HT-29 (cell line): Measurements from ENCODE around the gene CDH20. TPM values are rescaled to one million over a fixed set of nuclear protein-coding genes. Genes with fewer than 3 reads are reported as not detected.
"Not testable (repeated sequence)": the region's sequence is repeated elsewhere in the genome, so short reads cannot be mapped to it uniquely, and the experiment has no call there.

Experiments used
- DNase-seq: peaks from one replicate; pipeline ENCODE4 v3.0.0-alpha.2; 2015; ENCODE audit warnings: low spot score
- total RNA-seq: library from RNA; depleted of rRNA; stranded (reverse); fragments of >200 nt; shearing (Covaris generic); gene quantifications from 2 replicates; pipeline ENCODE4 v1.2.3, GENCODE V29; 2014

The CDH20 gene
- total RNA-seq, 1 experiment from 2014 or later: not detected

GRCh38 chr18:61348230-61348629 is 15.0 kb downstream of the CDH20 start:
- no peak for DNase-seq

DNA sequence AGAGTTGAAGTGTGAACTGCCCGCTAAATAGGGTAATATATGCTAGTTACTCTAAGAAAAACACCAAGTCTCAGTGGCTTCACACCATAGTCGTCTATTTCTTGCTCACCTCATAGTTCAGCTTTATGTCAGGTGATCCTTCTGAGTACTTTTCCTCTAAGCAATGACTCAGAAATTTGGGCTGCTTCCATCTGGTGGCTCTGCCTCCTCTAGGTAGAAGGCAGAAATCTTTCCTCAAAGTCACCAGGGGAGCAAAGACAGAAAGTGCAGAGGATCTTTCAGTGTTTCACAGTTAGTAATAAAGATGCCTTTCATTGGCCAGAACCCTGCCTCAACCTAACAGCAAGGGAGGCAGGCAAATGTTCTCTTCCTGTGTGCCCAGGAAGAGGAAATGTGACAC is 17.3 kb downstream of the CDH20 start:
- no peak for DNase-seq

DNA sequence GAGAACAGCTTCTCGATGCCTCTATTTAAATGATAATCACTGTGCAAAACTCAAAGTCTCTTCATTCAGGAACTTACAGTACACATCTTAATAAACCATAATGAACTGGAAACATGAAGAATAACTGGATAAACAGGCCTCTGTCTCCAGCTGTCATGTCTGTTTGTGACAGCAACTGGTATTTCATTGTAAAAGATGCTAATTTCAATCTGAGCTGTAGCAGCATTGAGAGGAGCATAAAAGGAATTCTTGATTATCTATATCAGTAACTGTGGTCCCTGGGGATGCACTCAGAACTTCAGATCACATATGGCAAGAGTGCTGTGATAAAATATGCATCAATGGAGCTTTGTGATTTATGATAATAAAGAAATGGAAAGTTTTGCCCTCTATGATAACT is 18.8 kb downstream of the CDH20 start:
- no peak for DNase-seq

- no peak for DNase-seq
These were observed 19.4 kb downstream of the CDH20 start for GRCh38 chr18:61352611-61353010.

DNA sequence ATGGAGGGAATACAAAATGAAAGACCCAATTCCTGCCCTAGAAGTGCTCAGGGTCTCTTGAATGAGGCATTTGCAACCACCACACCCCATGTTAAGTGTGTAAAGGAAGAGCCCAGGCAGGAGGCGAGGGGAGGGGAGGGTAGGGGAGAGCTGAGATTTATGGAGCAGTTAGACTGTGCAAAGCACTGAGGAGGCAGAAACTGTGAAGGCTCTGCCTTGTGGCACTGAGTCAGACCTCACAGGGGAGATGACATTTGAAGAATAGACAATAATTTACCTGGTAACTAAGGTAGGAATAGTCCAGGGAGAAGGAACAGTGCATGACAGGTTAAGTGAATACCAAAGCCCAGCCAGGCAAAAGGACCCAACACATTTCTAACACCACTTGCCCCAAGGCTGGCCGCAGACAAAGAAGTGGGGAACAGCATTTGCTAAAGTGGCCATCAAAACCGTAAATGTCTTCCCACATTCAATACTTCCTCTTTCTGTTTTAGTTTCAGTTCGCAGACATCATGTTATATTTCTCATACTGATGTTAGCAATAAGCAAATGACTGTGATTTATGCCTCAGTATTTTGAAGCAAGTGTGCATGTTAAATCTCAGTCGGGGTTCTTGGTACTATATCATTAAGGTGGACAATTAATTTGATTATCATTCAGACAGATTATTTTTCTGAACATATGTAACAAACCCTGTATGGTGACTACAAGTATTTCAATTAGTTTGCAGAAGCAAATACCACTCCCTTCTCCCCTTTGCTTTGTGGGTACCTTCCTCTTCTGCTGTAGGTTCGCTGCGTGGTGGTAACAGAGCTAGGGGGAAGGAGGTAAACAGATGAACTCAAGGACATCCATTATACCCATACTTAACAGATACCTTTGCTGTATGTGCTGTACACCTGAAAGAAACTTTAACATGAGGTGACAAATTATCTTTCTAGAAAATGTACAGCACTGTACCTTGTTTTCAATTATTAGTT is 27.5 kb downstream of the CDH20 start:
- no peak for DNase-seq

- DNase-seq: no peak
These were observed 29.3 kb downstream of the CDH20 start for GRCh38 chr18:61362511-61362910.

DNA sequence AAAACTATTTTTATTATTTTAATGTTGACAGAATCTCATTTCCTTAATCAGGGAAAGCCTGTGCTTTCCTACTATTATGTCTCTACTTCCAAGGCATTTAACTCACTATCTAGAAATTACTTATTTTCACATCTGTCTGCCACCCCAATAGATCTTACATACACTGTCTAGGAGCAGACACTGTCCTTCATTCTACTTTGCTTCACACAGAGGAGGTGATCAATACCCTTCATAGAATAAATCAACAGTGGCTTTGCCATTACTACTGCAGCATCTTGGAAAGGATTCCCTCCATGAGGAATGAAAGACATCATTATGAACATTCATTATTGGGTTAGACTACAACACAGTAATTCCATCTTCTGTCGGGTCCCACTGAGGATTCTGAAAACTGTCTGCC is 31.7 kb downstream of the CDH20 start:
- no peak for DNase-seq

- no peak for DNase-seq
These were observed 34.8 kb downstream of the CDH20 start for GRCh38 chr18:61368001-61368400.

GRCh38 chr18:61369671-61370070 is 36.4 kb downstream of the CDH20 start:
- not testable (repeated sequence) for DNase-seq

- no peak for DNase-seq
These were observed 37.9 kb downstream of the CDH20 start for GRCh38 chr18:61371111-61371510.

GRCh38 chr18:61379827-61380226 is 46.6 kb downstream of the CDH20 start:
- no peak for DNase-seq

DNA sequence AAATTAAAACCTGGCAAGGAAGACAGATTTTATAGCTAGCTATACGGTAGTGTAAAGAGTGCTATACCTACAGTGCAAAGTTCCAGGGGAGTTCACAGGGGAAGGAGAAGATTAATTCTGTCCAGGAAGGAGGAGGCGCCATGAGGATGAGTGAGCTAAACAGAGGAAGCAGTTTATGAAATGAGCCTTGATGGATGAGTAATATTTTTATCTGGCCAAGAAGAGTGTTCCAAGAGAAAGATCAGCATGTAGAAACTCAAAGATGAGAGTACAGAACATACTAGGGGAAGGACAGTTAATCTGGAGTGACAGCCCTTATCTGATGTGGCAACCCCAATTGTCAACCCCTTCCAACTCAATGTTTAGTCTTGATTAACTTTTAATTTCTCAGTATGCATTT is 54.8 kb downstream of the CDH20 start:
- DNase-seq: no peak

GRCh38 chr18:61394983-61395382 is 61.8 kb downstream of the CDH20 start:
- DNase-seq: no peak

- no peak for DNase-seq
These were observed 64.0 kb downstream of the CDH20 start for GRCh38 chr18:61397222-61397621.

- DNase-seq: no peak
These were observed 65.9 kb downstream of the CDH20 start for GRCh38 chr18:61398961-61399705.

DNA sequence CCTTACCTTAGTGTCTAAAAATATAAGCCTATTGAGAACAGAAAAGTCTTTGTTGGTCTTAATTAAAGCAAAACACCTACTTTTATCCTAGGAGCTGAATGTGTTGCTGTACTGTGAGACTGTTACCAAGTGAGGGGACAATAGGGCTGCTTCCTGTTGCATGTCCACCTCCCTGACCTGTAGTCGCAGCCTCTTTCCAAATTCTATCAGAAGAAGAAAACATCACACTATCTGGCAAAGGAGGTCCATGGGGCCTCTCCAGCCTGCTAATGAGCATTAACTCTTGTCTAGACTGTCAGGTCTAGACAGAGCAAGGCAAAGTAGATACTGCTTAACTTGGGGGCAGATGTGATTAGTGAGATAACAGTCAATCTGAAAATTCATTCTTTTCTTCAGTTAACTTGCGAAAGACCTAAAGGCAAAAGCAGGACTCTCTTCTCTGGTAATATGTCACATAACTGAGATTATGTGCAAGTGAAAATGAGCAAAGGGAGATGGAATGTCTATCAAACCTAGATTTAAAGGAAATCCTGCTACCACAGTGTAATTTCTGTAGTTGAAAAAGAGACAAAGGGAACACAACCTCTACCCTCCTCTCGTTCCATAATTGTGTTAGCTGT is 66.9 kb downstream of the CDH20 start:
- DNase-seq: no peak

DNA sequence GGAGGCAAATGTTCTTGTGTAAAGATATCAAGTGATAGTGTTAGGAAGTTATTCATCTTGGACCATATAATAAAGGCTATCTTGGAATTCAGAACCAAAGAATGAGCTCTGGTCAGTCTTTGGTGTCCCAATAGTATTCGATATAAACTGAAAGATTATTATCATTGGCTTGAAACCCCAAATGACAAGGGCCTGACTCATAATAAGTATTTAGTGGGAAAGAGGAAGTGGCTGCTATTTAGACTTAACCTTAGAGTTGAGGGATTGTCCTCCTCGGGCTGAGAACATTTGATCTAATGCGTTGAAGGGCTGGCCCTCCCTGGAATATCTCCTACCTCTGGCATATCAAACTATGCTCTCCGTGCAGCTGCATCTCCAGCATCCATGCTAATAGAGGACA is 67.5 kb downstream of the CDH20 start:
- DNase-seq: no peak

DNA sequence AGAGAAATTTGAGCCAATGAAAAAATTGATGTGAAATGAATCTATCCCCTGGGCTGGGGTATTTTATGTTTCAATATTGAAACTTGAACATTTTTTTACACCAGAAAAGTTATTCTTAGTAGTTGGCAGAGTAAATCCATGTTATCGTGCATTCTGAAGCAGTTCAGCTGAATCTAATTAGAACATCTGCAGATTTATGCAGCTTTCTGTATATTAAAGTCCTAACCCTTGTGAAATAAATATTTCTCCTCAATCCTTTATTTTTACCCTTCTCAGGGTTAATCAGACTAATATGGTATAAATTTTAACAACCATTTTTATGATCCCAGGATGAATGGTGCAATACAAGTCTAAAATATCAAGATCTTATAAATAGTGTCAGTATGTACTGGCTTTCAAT is 69.5 kb downstream of the CDH20 start:
- DNase-seq: no peak

DNA sequence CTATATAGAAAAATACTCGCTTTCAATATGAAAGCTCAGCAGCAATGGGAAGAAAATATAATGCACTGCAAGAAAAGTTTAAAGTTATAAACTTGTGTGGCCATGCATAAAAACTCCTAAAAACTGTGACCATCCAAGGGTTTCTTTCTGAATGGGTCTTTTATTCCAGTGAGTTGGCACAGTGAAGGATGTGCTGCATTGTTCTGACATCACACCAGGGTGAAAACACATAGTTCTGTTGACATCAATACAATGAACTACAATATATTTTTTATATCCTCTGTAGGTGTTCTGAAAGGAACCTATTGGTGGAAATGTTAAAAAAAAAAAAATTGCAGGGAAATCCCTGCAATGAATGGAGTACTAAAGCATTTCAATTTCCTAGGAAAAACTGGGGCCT is 80.2 kb downstream of the CDH20 start:
- no peak for DNase-seq

- no peak for DNase-seq
These were observed 80.9 kb downstream of the CDH20 start for GRCh38 chr18:61414086-61414485.

- DNase-seq: no peak
These were observed 86.5 kb downstream of the CDH20 start for GRCh38 chr18:61419763-61420162.

DNA sequence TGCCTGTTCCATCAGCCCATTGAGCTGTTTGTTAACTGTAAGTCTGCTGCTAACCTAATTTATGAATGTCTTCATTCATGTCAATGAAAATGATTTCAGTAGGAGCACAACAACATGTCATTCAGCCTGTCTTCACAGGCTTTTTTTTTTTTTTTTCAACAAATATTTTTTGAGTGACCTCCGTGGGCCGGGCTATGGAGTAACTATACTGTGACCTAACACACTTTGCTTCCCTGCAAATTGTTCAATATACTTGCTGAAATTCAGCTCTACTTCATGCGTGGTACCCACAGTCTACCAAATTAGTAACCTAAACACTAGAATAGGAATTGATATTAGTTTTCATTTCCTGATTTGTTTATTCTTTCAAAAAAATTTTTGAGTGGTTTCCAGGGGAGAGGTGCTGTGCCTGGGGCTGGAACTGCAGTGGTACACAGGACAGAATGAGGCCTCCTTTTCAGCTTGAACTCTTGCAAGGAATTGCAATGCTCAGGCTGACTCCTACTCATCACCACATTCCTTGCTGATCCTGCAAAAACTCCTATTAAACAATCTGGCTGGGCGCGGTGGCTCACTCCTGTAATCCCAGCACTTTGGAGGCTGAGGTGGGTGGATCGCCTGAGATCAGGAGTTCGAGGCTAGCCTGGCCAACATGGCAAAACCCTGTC is 87.1 kb downstream of the CDH20 start:
- no peak for DNase-seq
